VCaP (cell line): Measurements from ENCODE around the gene PPP1R12B.
"Not testable (repeated sequence)": the region's sequence is repeated elsewhere in the genome, so short reads cannot be mapped to it uniquely, and the experiment has no call there.

Source experiments
- H3K27ac ChIP-seq: fragments of 450-650 bp; 2 replicates; pipeline ENCODE4 v1.5.1; 2017
- TF ChIP-seq, protein P1 (sequence below): fragments of 450-650 bp; conservative IDR thresholded peaks from 2 replicates; pipeline ENCODE4 v1.5.1; 2017; ENCODE audit warnings: mild to moderate bottlenecking, moderate library complexity

The PPP1R12B gene

DNA sequence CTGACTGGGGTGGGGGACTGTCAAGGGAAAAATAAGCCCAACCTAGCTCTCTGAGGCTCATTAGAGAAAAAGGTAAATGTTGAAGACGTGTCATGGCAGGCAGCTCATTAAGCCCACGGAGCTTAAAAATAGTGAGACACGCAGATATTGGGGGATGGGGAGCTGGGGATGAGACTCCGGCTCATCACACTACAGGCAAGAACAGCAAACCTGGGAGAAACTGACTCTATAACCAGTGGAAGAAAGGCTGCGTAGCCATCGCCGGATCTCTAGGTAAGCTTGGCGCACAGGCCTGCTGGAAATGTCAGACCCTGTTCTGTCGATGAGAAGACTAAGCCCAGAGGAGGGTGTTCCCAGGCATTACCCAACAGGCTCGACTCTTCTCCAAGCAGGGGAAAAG, 283.7 kb downstream of the PPP1R12B start:
- TF ChIP-seq, protein P1, sequence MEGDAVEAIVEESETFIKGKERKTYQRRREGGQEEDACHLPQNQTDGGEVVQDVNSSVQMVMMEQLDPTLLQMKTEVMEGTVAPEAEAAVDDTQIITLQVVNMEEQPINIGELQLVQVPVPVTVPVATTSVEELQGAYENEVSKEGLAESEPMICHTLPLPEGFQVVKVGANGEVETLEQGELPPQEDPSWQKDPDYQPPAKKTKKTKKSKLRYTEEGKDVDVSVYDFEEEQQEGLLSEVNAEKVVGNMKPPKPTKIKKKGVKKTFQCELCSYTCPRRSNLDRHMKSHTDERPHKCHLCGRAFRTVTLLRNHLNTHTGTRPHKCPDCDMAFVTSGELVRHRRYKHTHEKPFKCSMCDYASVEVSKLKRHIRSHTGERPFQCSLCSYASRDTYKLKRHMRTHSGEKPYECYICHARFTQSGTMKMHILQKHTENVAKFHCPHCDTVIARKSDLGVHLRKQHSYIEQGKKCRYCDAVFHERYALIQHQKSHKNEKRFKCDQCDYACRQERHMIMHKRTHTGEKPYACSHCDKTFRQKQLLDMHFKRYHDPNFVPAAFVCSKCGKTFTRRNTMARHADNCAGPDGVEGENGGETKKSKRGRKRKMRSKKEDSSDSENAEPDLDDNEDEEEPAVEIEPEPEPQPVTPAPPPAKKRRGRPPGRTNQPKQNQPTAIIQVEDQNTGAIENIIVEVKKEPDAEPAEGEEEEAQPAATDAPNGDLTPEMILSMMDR = no peak

GRCh38 chr1:202636171-202636570, 287.7 kb downstream of the PPP1R12B start:
- H3K27ac ChIP-seq = not testable (repeated sequence)

More for the DNA sequence above, 283.7 kb downstream of the PPP1R12B start:
- no peak overlapping the region for H3K27ac ChIP-seq

DNA sequence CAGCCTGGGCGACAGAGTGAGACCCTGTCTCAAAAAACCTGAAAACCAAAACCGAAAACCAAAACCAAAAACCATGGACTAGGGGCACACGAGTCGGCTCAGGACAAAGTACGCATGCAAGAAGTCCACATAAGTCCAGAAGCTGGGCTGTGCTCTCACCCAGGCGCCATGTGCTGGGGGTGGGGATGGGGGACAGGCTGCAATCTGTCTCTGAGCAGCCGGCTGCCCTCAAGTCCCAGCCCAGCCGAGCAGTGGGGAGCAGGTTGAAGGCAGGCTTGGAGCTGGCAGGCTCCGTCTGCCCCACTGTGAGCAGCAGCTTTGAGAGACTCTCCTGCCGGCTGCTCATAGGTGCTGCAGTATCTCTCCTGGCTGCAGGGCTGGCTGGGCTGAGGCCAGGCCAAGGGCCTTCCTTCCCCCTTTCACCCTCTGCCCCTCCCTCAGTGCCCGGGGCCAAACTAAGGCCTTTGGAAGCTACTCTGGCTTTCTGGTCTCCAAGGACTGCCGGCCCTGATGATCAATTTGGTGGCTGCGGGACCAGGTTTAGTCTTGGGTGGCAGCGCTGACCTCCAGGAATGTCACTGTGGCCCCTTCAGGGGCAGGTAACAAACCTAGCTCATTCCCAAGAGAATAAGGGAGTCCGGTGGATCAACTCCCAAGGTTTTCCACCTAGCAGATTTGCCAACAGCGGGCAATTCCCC, 289.0 kb downstream of the PPP1R12B start:
- H3K27ac ChIP-seq = not testable (repeated sequence)

DNA sequence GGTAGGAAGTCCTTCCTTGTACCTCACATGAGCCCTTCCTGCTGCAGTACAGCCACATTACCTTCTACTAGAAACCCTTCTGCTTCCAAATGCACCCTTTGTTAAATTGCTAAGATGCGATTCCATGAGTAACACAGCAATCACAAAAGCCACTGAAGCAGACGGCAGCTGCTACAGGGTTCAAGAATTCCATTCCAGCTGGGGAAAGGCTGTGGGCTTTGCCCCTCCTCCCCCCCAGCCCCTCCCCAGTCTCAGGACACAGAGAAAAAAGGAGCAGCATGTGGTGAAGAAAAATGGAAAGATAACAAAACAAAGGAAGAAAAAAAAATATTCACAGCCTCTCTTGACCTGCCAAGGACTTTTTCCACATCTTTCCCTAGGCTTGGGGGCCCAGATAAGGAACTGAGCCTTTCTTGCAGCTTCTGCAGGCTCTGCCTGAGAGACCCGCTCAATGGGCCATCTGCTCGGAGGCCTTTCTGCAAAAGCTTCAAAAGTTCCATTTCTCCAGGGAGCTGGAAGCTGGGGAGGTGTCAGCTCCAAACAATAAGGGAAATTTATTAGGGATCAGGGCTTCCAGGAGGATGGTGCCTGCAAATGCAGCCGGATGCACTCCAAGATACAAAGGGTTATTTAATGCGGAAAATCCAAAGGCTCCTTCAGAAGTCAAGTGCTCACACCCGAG, 289.7 kb downstream of the PPP1R12B start:
- no peak overlapping the region for H3K27ac ChIP-seq
- TF ChIP-seq, protein P1 = no peak

DNA sequence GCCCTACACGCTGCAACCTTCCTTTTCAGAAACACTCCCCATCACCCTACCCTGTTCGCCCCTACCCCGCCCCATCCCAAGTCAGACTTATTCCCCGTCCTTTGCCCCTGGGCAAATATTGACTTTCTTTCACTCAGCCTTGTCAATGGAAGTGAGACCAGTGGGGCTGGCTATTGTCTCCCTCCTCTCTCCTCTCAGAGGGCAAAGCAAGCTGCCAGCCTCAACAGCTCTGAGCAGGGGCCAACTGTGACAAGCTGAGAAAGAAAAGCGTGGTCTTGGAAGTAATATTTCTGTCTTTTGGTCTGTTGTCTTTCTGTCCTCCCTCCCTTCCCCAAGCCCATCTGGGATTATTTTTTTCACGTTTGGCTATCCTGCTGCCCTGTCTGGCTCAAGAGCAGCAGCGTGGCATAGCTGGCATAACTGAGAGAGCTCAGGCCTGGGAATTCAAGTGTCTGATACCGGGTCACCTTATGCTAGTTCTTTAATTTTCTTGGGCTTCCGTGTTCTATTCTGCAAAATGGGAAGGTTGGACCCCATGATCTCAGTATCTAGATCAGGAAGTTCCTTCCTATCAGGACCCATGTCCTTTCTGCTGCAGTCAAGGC, 290.3 kb downstream of the PPP1R12B start:
- not testable (repeated sequence) for H3K27ac ChIP-seq

GRCh38 chr1:202639500-202639899, 291.0 kb downstream of the PPP1R12B start:
- TF ChIP-seq, protein P1 = no peak
- no peak overlapping the region for H3K27ac ChIP-seq

GRCh38 chr1:202642212-202642611, 293.7 kb downstream of the PPP1R12B start:
- no peak overlapping the region for H3K27ac ChIP-seq
- TF ChIP-seq, protein P1 = no peak
